ENCODE measurements around the gene BDP1.
A peak's percentile ranks its signal among the peaks of the same experiment; 100 is the strongest.

The BDP1 gene

DNA sequence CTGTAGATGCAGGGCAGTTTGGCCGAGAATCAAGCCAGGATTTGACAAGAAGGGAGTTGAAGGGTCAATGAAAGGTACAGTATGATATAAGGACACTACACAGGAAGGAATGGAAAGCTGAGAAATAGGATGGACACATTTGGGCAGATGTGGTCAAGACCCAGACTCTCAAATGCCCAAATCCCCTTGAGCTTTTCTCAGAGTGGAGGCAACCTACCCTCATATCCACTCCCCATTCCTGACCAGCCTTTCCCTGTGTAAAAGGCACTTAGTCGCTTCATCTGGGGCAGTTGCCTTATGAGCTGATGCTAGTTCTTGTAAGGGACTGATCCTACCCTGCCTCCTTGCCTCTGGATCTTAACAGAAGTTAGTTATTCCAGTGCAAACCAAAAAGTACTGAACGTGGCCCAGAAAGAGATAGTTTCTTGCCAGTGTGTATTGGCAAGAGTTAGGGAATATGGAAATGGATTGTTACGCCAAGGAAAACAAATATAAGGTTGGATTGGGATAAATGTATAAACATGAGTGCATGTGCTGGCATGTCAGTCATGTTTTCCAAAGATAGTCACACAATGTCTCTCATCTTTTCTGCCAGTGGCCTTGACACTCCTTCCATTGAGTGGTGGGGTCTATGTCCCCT, 127.6 kb downstream of the BDP1 start:
- Histone ChIP-seq H3K4me1 (no peaks in the 10 kb centered on the region), H3K27me3 (no peaks in the 10 kb centered on the region), H3K36me3 (no peaks in the 10 kb centered on the region), H3K4me3 (ENCODE audit: low read depth, low read length) (no peak overlapping the region), H3K9me3 (no peaks in the 10 kb centered on the region)
- DNase-seq = no peak
- TF ChIP-seq, protein P1, sequence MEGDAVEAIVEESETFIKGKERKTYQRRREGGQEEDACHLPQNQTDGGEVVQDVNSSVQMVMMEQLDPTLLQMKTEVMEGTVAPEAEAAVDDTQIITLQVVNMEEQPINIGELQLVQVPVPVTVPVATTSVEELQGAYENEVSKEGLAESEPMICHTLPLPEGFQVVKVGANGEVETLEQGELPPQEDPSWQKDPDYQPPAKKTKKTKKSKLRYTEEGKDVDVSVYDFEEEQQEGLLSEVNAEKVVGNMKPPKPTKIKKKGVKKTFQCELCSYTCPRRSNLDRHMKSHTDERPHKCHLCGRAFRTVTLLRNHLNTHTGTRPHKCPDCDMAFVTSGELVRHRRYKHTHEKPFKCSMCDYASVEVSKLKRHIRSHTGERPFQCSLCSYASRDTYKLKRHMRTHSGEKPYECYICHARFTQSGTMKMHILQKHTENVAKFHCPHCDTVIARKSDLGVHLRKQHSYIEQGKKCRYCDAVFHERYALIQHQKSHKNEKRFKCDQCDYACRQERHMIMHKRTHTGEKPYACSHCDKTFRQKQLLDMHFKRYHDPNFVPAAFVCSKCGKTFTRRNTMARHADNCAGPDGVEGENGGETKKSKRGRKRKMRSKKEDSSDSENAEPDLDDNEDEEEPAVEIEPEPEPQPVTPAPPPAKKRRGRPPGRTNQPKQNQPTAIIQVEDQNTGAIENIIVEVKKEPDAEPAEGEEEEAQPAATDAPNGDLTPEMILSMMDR (IDR thresholded peaks at IDR 0.05; ENCODE audit: low read depth, low read length) = no peak

DNA sequence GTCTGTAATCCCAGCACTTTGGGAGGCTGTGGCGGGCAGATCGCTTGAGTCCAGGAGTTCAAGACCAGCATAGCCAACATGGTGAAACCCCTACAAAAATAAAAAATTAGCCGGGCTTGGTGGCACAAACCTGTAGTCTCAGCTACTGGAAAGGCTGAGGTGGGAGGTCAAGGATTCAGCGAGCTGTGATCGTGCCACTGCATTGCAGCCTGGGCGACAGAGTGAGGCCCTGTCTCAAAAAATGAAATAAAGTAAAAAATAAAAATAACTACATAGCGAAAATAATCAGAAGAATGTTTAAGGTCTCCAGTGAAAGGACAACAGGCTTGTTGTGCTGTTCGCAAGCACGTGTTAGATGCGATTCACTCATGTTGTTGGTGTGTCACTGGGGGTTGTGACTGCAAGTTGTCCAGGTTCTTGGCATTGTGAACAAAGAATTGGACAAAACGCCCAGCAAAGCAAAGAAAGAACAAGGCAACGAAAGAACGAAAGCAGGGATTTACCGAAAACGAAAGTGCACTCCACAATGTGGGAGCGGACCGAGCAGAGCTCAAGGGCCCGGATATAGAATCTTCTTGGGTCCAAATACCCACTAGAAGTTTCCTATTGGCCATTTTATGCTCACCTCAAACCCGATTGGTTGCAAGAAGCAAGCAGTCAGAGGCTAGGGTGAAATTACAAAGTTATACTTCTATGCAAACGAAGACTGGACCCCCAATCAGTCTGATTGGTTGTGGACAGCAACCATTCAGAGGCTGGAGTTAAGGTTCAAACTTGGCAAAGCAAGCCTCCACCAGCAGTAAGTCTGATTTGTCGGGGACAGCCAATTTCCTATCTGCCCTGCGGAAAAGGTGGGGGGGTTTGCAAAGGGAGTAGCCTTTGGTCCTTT, 130.8 kb downstream of the BDP1 start:
- Histone ChIP-seq H3K9me3 (no peaks in the 10 kb centered on the region), H3K27me3 (no peaks in the 10 kb centered on the region), H3K4me3 (ENCODE audit: low read depth, low read length) (peak overlapping the region; percentile 89), H3K36me3 (no peaks in the 10 kb centered on the region), H3K4me1 (peaks cover 10% of the 10 kb centered on the region)
- TF ChIP-seq, protein P1 (IDR thresholded peaks at IDR 0.05; ENCODE audit: low read depth, low read length) = no peak
- DNase-seq = peak; percentile 58

DNA sequence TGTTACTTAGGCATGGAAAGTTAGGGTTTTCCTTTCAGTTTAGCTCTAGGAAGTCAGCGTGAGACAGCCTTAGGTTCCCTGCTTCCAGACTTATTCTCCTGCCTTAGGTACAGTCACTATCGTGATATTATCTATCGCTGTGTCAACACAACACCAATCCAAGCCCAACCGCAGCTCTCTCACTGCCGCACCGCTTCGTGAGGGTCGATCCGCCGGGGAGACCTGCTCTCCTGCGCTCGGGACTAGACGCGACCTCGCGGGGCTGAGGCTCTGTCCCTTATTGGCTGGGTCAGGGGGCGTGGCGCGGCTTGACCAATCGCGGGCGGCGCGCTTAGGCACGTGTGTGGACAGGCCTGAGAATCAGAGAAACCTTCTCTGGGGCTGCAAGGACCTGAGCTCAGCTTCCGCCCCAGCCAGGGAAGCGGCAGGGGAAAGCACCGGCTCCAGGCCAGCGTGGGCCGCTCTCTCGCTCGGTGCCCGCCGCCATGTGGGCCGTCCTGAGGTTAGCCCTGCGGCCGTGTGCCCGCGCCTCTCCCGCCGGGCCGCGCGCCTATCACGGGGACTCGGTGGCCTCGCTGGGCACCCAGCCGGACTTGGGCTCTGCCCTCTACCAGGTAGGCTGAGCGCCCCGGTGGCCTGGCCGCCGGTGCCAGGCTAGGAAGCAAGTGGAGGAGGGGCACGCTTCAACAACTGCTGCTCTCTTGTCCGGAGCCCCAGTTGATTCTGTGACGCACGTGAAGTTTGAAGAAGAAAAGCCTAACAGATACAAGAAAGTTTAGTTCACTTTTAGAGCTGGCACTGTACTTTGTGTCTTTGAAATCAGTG, 131.7 kb downstream of the BDP1 start, which contains the start of gene MCCC2:
Gene MCCC2 (plus strand): TSS at position 400 of the 825 bp plus-strand sequence. CDS start 86 bp downstream, at position 486.
- Histone ChIP-seq H3K27me3 (no peaks in the 10 kb centered on the region), H3K4me1 (peaks cover 10% of the 10 kb centered on the region), H3K9me3 (no peaks in the 10 kb centered on the region), H3K36me3 (no peaks in the 10 kb centered on the region), H3K4me3 (ENCODE audit: low read depth, low read length) (peak within 1 kb of the TSS; percentile 89)
- TF ChIP-seq, protein P1 (IDR thresholded peaks at IDR 0.05; ENCODE audit: low read depth, low read length) = no peak
- peak; percentile 99 for DNase-seq

DNA sequence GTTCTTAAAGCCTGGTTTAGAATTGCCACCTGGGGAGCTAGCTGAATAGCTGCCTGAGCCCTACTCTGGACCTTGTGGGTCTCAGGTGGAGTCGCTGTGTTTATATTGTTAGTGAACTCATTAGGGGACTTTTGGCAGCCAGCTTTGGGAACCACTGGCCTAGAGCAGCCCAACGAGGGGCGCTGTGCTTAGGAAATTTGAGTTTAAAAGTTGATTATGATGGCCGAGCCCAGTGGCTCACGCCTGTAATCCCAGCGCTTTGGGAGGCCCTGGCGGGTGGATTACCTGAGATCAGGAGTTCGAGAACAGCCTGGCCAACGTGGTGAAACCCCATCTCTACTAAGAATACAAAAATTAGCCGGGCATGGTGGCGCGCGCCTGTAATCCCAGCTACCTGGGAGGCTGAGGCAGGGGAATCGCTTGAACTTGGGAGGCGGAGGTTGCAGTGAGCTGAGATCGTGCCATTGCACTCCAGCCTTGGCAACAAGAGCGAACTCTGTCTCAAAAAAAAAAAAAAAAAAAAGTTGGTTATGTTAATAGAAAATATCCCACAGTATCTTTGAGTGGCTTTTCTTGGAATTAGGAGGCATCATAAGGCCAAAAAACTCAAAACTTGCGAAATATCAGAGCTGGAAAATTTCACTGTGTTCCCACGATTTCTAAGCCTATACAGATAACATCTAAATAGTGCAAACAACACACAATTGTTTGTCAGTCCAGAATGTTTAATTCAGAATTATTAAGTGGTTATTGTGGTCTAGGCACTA, 132.5 kb downstream of the BDP1 start:
- H3K4me3 ChIP-seq (ENCODE audit: low read depth, low read length) = peak overlapping the region; percentile 89
- peaks cover 10% of the 10 kb centered on the region for H3K4me1 ChIP-seq
- H3K27me3 ChIP-seq = no peaks in the 10 kb centered on the region
- no peaks in the 10 kb centered on the region for H3K9me3 ChIP-seq
- no peaks in the 10 kb centered on the region for H3K36me3 ChIP-seq
- DNase-seq = peak; percentile 8
- TF ChIP-seq, protein P1 (IDR thresholded peaks at IDR 0.05; ENCODE audit: low read depth, low read length) = 0 out of 2 replicates have a peak, but pooled peaks have one; percentile 5

DNA sequence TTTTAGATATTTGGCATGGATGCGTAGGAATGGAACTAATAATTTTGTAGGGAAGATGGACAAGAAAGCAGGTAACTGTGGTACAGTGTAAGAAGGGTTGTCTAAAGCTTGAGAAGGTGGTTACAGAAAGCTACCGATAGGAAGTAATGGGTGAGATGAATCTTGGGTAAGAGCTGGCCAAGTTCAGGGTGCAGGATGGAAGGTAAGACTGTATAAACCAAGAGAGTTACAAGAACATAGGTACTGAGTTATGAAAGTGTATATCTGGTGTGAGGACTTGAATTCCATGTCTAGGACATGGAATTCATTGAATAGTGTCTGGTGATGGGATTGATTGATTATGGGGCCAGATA, 133.1 kb downstream of the BDP1 start:
- Histone ChIP-seq H3K4me1 (peaks cover 10% of the 10 kb centered on the region), H3K4me3 (ENCODE audit: low read depth, low read length) (peak overlapping the region; percentile 89)
- DNase-seq = no peak

More for the DNA sequence above, 133.1 kb downstream of the BDP1 start:
- H3K9me3 ChIP-seq = no peaks in the 10 kb centered on the region
- H3K36me3 ChIP-seq = no peaks in the 10 kb centered on the region
- TF ChIP-seq, protein P1 (IDR thresholded peaks at IDR 0.05; ENCODE audit: low read depth, low read length) = no peak
- no peaks in the 10 kb centered on the region for H3K27me3 ChIP-seq

All from BE2C (cell line).